Adrenal gland (tissue), 12 donors: ENCODE data around the gene KCNJ6. TPM values are rescaled to one million over a fixed set of nuclear protein-coding genes. Genes with fewer than 3 reads are reported as not detected.
A peak's percentile ranks its signal among the peaks of the same experiment; 100 is the strongest.

ENCODE experiments used
- DNase-seq, 7 donors: peaks; one replicate each; pipeline ENCODE4 v3.0.0-alpha.2; 2019 to 2020
- H3K27ac ChIP-seq, 5 donors: fragments of 200-600 bp; sonication (generic) in 4 of 5; 1 replicate in 3 of 5; 2 replicates in 2 of 5; pipeline versions ENCODE4 v1.5.1 to v1.8.0; 2016 to 2020; ENCODE audit warnings: mild to moderate bottlenecking in 1 of 5
- H3K27me3 ChIP-seq: fragments of 200-600 bp; 2 replicates; pipeline ENCODE4 v1.8.0; 2021
- H3K36me3 ChIP-seq, 2 donors: fragments of 200-600 bp; replicated peaks in 1 of 2; 1 replicate in 1 of 2; 2 replicates in 1 of 2; pipeline versions ENCODE4 v1.5.1 to v1.8.0; 2018 to 2022
- H3K4me1 ChIP-seq, 2 donors: fragments of 200-600 bp; replicated peaks in 1 of 2; 1 replicate in 1 of 2; 2 replicates in 1 of 2; pipeline versions ENCODE4 v1.5.1 to v1.8.0; 2018 to 2021
- H3K4me3 ChIP-seq, 4 donors: fragments of 200-600 bp; sonication (generic) in 3 of 4; one replicate each; pipeline ENCODE4 v1.5.1; 2016 to 2018
- H3K9me3 ChIP-seq, 3 donors: fragments of 200-600 bp; sonication (generic) in 1 of 3; replicated peaks in 1 of 3; 1 replicate in 2 of 3; 2 replicates in 1 of 3; pipeline versions ENCODE4 v1.5.1 to v1.8.0; 2016 to 2021
- CTCF ChIP-seq, 6 experiments: fragments of 450-650 bp in 4 of 6; fragments of 200-600 bp in 2 of 6; sonication (generic) in 1 of 6; IDR thresholded peaks; 1 replicate in 5 of 6; 2 replicates in 1 of 6; pipeline versions ENCODE4 v1.5.1 to v1.8.0; 2016 to 2021; ENCODE audit warnings: antibody characterized with exemption in 6 of 6, mild to moderate bottlenecking in 2 of 6, moderate library complexity in 1 of 6
- POLR2A ChIP-seq, 2 donors: fragments of 450-650 bp; IDR thresholded peaks; one replicate each; pipeline ENCODE4 v1.6.1; 2017; ENCODE audit warnings: antibody characterized with exemption in 2 of 2, mild to moderate bottlenecking in 2 of 2, moderate library complexity in 1 of 2
- WGBS, 4 donors: extraction: QIAGEN DNeasy Blood & Tissue Kit in 2 of 4; methylation state at CpG; one replicate each; pipeline versions ENCODE4 v1.1.5 to v1.1.7; 2013 to 2017; 5-methylcytosine and 5-hydroxymethylcytosine counted together
- intact Hi-C, 2 donors: fragments of 100-400 bp; cut with DNase I; formaldehyde crosslinking; loops; one replicate each; pipeline versions ENCODE4 v1.14.1 to v1.15.0; 2022 to 2023
- polyA plus RNA-seq, 3 donors: library from polyadenylated mRNA; stranded (reverse); fragments of 200-250 nt in 2 of 3; fragments of 350-450 nt in 1 of 3; fragmentation: Illumina TruSeq in 1 of 3; extraction: RNeasy Lipid Tissue Mini Kit (QIAGEN cat#74804) in 1 of 3; gene quantifications; one replicate each; pipeline ENCODE4 v1.2.3, GENCODE V29; 2013 to 2014
- total RNA-seq, 9 donors: library from RNA; depleted of rRNA in 4 of 9; stranded (reverse); fragments of >200 nt in 4 of 9; fragments of 120-200 nt in 1 of 9; fragmentation: NEBNext Ultra II Directional in 1 of 9; extraction: Animal tissue kit (Norgen Biotek cat#: 25700) in 1 of 9; gene quantifications; one replicate each; pipeline versions ENCODE4 v1.1.0 to v1.2.4, GENCODE V29; 2013 to 2023
- donor health status: healthy with polysubstance abuse.
- donor health status: Bipolar disorder and iron deficiency.
- donor health status: DM: yes; HTN: yes; CAD: no.
- donor health status: DM: no; HTN: no; CAD: no.
- donor health status: DM: no; HTN: no; CAD: no.
- donor health status: DM: yes; HTN: yes; CAD: no.

Gene KCNJ6
- total and polyA plus RNA-seq, 12 donors: 0.03 to 0.60 (median 0.07) TPM; not detected in 4

- H3K4me1 ChIP-seq: no peaks in the 10 kb centered on the region
- H3K36me3 ChIP-seq: no peaks in the 10 kb centered on the region
- intact Hi-C loops: no loop called here
- H3K27ac ChIP-seq: peak overlapping the region in 1 of 5 donors; percentile 7
- no peaks in the 10 kb centered on the region for H3K9me3 ChIP-seq
- DNase-seq: peak in 6 of 7 donors; percentile 29 to 72 (median 46)
- no peak overlapping the region for H3K4me3 ChIP-seq
- WGBS, 4 donors: 36 to 44% (median 40%) methylated on average over 7 of the region's 7 CpGs
- no peak for TF ChIP-seq POLR2A (IDR thresholded peaks at IDR 0.05)
- peak in 4 of 6 experiments; percentile 8 to 34 (median 22) for TF ChIP-seq CTCF (IDR thresholded peaks at IDR 0.05)
- H3K27me3 ChIP-seq: no peaks in the 10 kb centered on the region
Observed at GRCh38 chr21:37658817-37659458, 257.3 kb downstream of the KCNJ6 start.

GRCh38 chr21:37658121-37658816, 258.0 kb downstream of the KCNJ6 start:
- Histone ChIP-seq H3K9me3 (no peaks in the 10 kb centered on the region), H3K27me3 (no peaks in the 10 kb centered on the region), H3K36me3 (no peaks in the 10 kb centered on the region), H3K4me3 (no peak overlapping the region), H3K4me1 (no peaks in the 10 kb centered on the region), H3K27ac (no peak overlapping the region)
- intact Hi-C loops: no loop called here
- TF ChIP-seq CTCF (IDR thresholded peaks at IDR 0.05) (no peak), POLR2A (IDR thresholded peaks at IDR 0.05) (no peak)
- DNase-seq: no peak
- WGBS, 4 donors: 53 to 64% (median 60%) methylated on average over 10 of the region's 10 CpGs

GRCh38 chr21:37656899-37657298, 259.4 kb downstream of the KCNJ6 start:
- Histone ChIP-seq H3K4me1 (no peaks in the 10 kb centered on the region), H3K36me3 (no peaks in the 10 kb centered on the region), H3K27ac (no peak overlapping the region), H3K4me3 (no peak overlapping the region), H3K9me3 (no peaks in the 10 kb centered on the region), H3K27me3 (no peaks in the 10 kb centered on the region)
- no peak for DNase-seq
- intact Hi-C loops: no loop called here
- WGBS, 4 donors: 72 to 90% (median 81%) methylated on average over 4 to 5 of the region's 5 CpGs
- no peak for TF ChIP-seq POLR2A (IDR thresholded peaks at IDR 0.05)
- TF ChIP-seq CTCF (IDR thresholded peaks at IDR 0.05): no peak

GRCh38 chr21:37655611-37656300, 260.5 kb downstream of the KCNJ6 start:
- H3K4me1 ChIP-seq: no peaks in the 10 kb centered on the region
- H3K27ac ChIP-seq: no peak overlapping the region
- no peaks in the 10 kb centered on the region for H3K27me3 ChIP-seq
- no peak for DNase-seq
- intact Hi-C loops: no loop called here
- TF ChIP-seq CTCF (IDR thresholded peaks at IDR 0.05): no peak
- TF ChIP-seq POLR2A (IDR thresholded peaks at IDR 0.05): no peak
- H3K36me3 ChIP-seq: no peaks in the 10 kb centered on the region
- H3K9me3 ChIP-seq: no peaks in the 10 kb centered on the region
- H3K4me3 ChIP-seq: no peak overlapping the region
- WGBS, 4 donors: 82 to 93% (median 88%) methylated on average over 5 to 6 of the region's 6 CpGs
